22Rv1 (cell line): ENCODE measurements around the gene IQSEC1.

Experiments
- ZFX ChIP-seq: fragments of 450-650 bp; IDR thresholded peaks from 2 replicates; pipeline ENCODE4 v1.6.1; 2017; ENCODE audit warnings: antibody characterized with exemption, borderline replicate concordance
- TF ChIP-seq, protein P1 (sequence below): fragments of 450-650 bp; IDR thresholded peaks from 2 replicates; pipeline ENCODE4 v1.5.1; 2017; ENCODE audit warnings: mild to moderate bottlenecking

DNA sequence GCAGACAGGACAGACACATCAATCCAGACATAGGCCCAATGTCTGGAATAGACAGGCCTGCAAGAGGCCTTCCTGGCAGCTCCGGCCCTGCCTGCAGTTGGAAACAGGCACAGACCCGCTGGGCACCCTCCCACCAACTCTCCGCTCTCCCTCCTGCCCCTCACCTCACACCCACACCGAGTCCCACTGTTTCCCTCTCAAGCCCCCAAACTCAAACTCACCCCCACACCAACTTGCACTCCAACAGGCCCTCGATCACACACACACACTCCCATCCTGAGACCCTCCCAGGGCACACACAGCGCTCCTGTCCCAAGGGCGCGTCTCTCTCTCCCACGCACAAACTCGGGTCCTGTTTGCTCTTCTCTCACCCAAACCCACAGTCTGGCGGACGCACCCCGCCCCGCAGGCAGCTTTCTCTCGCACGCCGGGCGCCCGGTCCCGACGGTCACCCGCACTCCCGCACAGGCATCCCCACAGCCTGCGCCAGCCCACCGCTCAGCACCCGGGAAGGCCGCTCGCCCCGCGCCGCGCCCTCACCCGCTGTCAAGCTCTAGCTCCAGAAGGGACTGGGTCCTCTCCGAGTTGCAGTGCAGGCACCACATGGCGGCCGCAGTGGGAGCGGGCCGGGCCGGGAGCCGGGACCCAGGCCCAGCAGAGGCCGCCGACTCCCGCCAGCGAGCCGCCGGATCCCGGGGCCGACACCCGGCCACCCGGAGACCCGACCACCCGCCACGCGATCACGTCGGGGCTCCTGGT, 106.2 kb downstream of the IQSEC1 start:
- TF ChIP-seq, protein P1, sequence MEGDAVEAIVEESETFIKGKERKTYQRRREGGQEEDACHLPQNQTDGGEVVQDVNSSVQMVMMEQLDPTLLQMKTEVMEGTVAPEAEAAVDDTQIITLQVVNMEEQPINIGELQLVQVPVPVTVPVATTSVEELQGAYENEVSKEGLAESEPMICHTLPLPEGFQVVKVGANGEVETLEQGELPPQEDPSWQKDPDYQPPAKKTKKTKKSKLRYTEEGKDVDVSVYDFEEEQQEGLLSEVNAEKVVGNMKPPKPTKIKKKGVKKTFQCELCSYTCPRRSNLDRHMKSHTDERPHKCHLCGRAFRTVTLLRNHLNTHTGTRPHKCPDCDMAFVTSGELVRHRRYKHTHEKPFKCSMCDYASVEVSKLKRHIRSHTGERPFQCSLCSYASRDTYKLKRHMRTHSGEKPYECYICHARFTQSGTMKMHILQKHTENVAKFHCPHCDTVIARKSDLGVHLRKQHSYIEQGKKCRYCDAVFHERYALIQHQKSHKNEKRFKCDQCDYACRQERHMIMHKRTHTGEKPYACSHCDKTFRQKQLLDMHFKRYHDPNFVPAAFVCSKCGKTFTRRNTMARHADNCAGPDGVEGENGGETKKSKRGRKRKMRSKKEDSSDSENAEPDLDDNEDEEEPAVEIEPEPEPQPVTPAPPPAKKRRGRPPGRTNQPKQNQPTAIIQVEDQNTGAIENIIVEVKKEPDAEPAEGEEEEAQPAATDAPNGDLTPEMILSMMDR: 0 out of 2 replicates have a peak, but pooled peaks have one; percentile 6
- no peak for TF ChIP-seq ZFX
